ENCODE data around the gene WNT3A.

- TF ChIP-seq CTCF (IDR thresholded peaks at IDR 0.05) = no peak
- TF ChIP-seq POLR2A (IDR thresholded peaks at IDR 0.05) = no peak
Observed at GRCh38 chr1:228006034-228006785, 588 bp upstream of the WNT3A start.

Data from esophagus squamous epithelium (tissue), 4 donors.